Dermis blood vessel endothelial cell (primary cell): ENCODE measurements around the gene SLC29A3. TPM values are rescaled to one million over a fixed set of nuclear protein-coding genes. Genes with fewer than 3 reads are reported as not detected.
"Not testable (repeated sequence)": the region's sequence is repeated elsewhere in the genome, so short reads cannot be mapped to it uniquely, and the experiment has no call there.

ENCODE experiments used
- DNase-seq: peaks from one replicate; pipeline ENCODE4 v3.0.0; 2010
- total RNA-seq: library from RNA; depleted of rRNA; stranded (reverse); fragments of >200 nt; gene quantifications from 2 replicates; pipeline ENCODE4 v1.2.3, GENCODE V29; 2014

SLC29A3 gene
- total RNA-seq, 1 donor from 2014 or later: 2.0 TPM

- no peak for DNase-seq
Observed at GRCh38 chr10:71284544-71285179, 34.4 kb upstream of the SLC29A3 start.

GRCh38 chr10:71285180-71285545 lies 33.9 kb upstream of the SLC29A3 start:
- peak; percentile 71 for DNase-seq

- DNase-seq: no peak
Observed at GRCh38 chr10:71285986-71286385, 33.1 kb upstream of the SLC29A3 start.

GRCh38 chr10:71286521-71287294 lies 32.4 kb upstream of the SLC29A3 start:
- DNase-seq: no peak

- DNase-seq: no peak
Observed at GRCh38 chr10:71287456-71287855, 31.6 kb upstream of the SLC29A3 start.

- DNase-seq: no peak
Observed at GRCh38 chr10:71288461-71288860, 30.6 kb upstream of the SLC29A3 start.

- peak; percentile 56 for DNase-seq
Observed at GRCh38 chr10:71289421-71290130, 29.5 kb upstream of the SLC29A3 start.

GRCh38 chr10:71290331-71290730 lies 28.7 kb upstream of the SLC29A3 start:
- DNase-seq: no peak

GRCh38 chr10:71290806-71291527 lies 28.1 kb upstream of the SLC29A3 start:
- no peak for DNase-seq

- DNase-seq: no peak
Observed at GRCh38 chr10:71291528-71291900, 27.5 kb upstream of the SLC29A3 start.

GRCh38 chr10:71292624-71293445 lies 26.2 kb upstream of the SLC29A3 start:
- DNase-seq: no peak

GRCh38 chr10:71293446-71294084 lies 25.5 kb upstream of the SLC29A3 start:
- no peak for DNase-seq

- no peak for DNase-seq
Observed at GRCh38 chr10:71294091-71294561, 24.9 kb upstream of the SLC29A3 start.

GRCh38 chr10:71294856-71295255 lies 24.2 kb upstream of the SLC29A3 start:
- no peak for DNase-seq

- DNase-seq: no peak
Observed at GRCh38 chr10:71295641-71296040, 23.4 kb upstream of the SLC29A3 start.

- DNase-seq: no peak
Observed at GRCh38 chr10:71296086-71296485, 23.0 kb upstream of the SLC29A3 start.

- not testable (repeated sequence) for DNase-seq
Observed at GRCh38 chr10:71296811-71297210, 22.2 kb upstream of the SLC29A3 start.

GRCh38 chr10:71297343-71297742 lies 21.7 kb upstream of the SLC29A3 start:
- DNase-seq: no peak

GRCh38 chr10:71299071-71299785 lies 19.8 kb upstream of the SLC29A3 start:
- DNase-seq: no peak

GRCh38 chr10:71300555-71301370 lies 18.3 kb upstream of the SLC29A3 start:
- no peak for DNase-seq
